Stimulated activated CD4-positive, alpha-beta T cell treated with anti-CD3 and anti-CD28 coated beads, Interleukin-12 subunit alpha, Interleukin-12 subunit beta, amount 100 ng/mL, for 48 hours (primary cell): ENCODE data around the gene NTRK1.

Experiments used
- DNase-seq, 3 donors: peaks; one replicate each; pipeline ENCODE4 v3.0.0-alpha.2; 2020; ENCODE audit warnings: low read depth in 2 of 3, low spot score in 1 of 3

The NTRK1 gene

GRCh38 chr1:156856282-156856785 lies 4.3 kb upstream of the NTRK1 start:
- DNase-seq = no peak

GRCh38 chr1:156857532-156857931 lies 3.1 kb upstream of the NTRK1 start:
- DNase-seq = no peak

DNA sequence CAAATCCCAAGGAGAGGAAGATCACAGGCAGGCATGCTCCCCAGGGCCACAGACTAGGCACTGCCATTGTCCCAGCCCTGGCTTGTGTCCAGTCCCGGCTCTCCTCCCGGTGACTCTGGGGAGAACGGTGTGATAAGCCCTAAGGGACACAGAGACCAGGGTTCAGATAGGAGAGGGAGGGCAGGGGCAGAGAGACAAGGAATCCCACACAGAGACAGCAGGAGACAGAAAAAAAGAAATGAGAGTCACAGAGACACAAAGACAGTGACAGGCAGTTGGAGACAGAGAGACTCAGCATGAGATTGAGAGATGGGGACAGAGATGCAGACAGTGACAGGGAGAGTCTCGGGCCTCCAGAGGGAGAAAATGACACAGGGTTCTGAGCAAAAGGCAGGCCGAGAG lies 2.1 kb upstream of the NTRK1 start:
- no peak for DNase-seq

GRCh38 chr1:156858959-156859522 lies 1.6 kb upstream of the NTRK1 start, which contains the start of gene INSRR:
INSRR (minus strand) TSS chr1:156859117; CDS start chr1:156858621, 496 bp downstream.
- DNase-seq = no peak

GRCh38 chr1:156859523-156860112 lies 1.0 kb upstream of the NTRK1 start:
- DNase-seq = no peak

GRCh38 chr1:156860113-156860627 lies 495 bp upstream of the NTRK1 start:
- peak in 2 of 3 donors; percentile 40 to 43 for DNase-seq

GRCh38 chr1:156862584-156862983 lies 1.9 kb downstream of the NTRK1 start:
- no peak for DNase-seq

DNA sequence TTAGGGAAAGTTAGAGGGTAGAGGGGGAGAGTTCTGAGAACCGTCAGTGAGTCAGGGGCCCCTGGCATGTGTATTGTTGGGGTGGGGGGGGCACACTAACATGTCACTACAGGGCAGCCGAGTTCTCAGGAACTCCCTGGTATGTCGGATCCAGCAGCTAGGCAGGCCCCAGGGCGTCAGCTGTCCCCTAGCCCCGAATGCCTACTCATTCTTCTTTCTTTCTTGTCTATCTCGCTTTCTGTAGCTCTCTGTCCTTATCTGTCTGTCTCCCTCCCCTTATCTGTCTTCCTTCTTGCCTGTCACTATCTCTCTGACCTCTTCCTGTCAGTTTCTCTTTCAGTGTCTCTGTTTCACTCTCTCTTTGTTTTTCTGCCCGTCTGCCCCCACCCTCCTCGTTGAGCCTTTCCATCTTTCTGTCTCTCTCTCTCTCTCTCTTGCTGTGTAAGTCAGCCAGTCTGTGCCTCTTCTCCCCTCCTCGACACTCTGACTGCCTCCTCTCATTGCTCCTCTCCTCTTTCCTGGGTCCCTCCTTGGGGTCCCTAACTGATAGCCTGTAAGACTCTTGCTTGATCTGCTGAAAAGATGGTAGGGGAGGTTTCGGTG lies 2.4 kb downstream of the NTRK1 start:
- DNase-seq = no peak

GRCh38 chr1:156863631-156864030 lies 3.0 kb downstream of the NTRK1 start:
- no peak for DNase-seq

DNA sequence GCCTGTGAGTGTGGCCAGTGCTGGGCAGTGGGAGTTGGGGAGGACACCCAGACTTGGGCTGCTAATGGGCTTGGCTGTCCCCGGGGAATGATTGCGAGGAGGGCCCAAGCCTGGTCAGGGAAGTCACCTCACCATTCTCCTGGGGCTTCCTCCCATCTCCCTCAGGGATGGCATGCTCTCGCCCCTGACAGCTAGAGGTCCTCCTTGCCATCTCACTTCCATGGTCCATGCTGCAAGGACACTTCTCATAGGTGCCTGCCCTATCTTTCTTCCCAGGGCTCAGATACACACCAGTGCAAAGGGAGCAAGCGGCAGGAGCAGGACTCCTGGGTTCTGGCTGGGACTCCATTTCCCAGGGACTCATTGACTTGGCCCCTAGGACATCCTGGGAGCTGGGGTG lies 4.1 kb downstream of the NTRK1 start:
- no peak for DNase-seq

- DNase-seq = no peak
These were observed 4.6 kb downstream of the NTRK1 start for GRCh38 chr1:156865258-156865657.

DNA sequence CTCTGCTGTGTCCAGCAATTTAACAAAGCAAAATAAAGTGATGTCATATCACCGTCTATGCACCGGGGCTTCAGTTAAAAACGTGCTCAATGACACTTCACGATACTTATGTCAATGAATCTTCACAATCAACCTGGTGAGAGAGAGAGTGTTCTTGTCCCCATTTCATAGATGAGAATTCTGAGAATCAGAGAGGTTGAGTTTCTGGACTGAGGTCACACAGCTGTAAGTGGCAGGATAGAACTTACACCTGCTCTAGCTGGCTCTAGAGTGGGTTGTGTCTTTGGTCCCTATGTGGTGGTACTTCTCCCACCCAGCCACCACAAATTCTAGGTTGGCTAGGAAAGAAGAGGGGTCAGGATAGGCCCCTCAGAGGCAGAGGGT lies 5.2 kb downstream of the NTRK1 start:
- no peak for DNase-seq

- no peak for DNase-seq
These were observed 5.7 kb downstream of the NTRK1 start for GRCh38 chr1:156866249-156866909.

- no peak for DNase-seq
These were observed 7.7 kb downstream of the NTRK1 start for GRCh38 chr1:156868341-156868740.

DNA sequence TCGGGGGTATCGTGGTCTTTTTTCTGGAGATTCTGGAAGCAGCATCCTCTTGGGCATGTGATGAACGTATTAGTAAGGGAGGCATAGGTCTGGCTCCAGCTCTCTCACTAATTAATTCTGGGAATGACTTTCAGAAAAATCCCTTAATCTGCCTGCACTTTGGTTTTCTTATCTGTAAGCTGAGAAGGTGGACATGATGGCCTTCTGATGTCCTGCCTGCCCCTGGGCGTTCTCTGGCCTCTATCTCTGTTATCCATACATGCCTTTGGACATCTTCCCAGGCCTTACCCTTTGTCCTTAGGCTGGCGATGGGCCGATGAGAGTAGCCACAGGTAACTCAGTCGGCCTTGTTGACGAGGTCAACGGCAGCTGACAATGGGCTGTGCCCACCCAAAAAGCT lies 8.8 kb downstream of the NTRK1 start:
- no peak for DNase-seq

GRCh38 chr1:156873659-156874058 lies 13.0 kb downstream of the NTRK1 start:
- DNase-seq = no peak

GRCh38 chr1:156874142-156874541 lies 13.5 kb downstream of the NTRK1 start:
- no peak for DNase-seq

- no peak for DNase-seq
These were observed 14.1 kb downstream of the NTRK1 start for GRCh38 chr1:156874572-156875340.

DNA sequence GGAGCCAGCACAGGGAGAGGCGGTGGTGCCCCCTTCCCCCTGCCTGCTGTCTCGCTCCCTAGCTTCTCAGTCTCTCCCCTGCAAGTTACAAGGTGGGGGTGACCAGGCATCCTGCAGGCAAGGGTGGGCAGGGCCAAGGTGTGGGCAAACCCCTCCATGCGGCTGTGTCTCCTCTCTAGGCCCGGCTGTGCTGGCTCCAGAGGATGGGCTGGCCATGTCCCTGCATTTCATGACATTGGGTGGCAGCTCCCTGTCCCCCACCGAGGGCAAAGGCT lies 14.6 kb downstream of the NTRK1 start:
- DNase-seq = no peak

- no peak for DNase-seq
These were observed 15.6 kb downstream of the NTRK1 start for GRCh38 chr1:156876281-156876680.

DNA sequence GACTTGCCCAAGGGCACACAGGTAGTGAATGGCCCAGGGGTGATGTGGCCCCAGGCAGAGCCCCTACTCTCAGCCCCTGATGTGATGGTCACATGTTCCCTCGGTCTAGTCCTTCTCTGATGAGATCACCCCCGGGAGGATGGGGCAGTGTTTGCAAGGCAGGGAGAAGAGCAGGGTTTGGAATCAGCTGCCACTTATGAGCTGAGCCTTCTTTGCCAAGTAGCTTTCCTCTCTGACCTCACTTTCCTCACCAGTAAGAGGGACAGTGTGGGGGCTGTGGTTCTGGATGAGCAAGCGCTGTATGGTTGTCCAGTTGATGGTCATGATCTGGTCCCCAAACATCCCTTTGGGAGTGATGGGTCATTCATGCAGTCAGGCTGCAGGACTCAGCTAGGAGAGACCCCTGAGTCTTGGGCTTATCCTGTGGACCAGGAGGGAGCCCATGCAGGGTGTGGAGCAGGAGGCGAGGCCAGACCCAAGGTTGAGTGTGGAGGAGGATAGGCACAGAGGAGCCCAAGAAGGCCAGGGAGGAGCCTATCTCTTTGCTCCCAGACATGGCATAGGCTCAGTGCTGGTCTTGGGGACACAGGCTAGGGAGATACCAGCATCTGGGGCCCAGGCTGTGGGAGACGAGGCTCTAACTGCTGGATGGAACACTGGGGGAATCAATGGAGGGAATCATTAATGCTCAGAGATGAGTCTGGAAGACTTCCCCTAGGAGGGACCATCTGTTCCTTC lies 16.9 kb downstream of the NTRK1 start:
- no peak for DNase-seq
